Duodenal mucosa (tissue), 2 donors: ENCODE data around the gene DRAM1.

Experiments
- H3K27ac ChIP-seq: one replicate; pipeline ENCODE4 v1.7.0; 2013; ENCODE audit warnings: low read depth, low read length
- H3K27me3 ChIP-seq, 2 donors: one replicate each; pipeline ENCODE4 v1.7.0; 2013; ENCODE audit warnings: low read length in 2 of 2, control low read depth in 1 of 2; ENCODE audit not compliant: insufficient read depth in 2 of 2, control insufficient read depth in 1 of 2
- H3K36me3 ChIP-seq, 2 donors: one replicate each; pipeline ENCODE4 v1.7.0; 2013; ENCODE audit warnings: low read length in 2 of 2, control low read depth in 1 of 2; ENCODE audit not compliant: insufficient read depth in 2 of 2, control insufficient read depth in 1 of 2
- H3K4me1 ChIP-seq, 2 donors: one replicate each; pipeline ENCODE4 v1.7.0; 2013; ENCODE audit warnings: low read length in 2 of 2, control low read depth in 1 of 2; ENCODE audit not compliant: insufficient read depth in 2 of 2, control insufficient read depth in 1 of 2
- H3K4me3 ChIP-seq, 2 donors: one replicate each; pipeline ENCODE4 v1.7.0; 2013; ENCODE audit warnings: low read length in 2 of 2, low read depth in 1 of 2
- H3K9ac ChIP-seq, 2 donors: one replicate each; pipeline ENCODE4 v1.7.0; 2013; ENCODE audit warnings: low read length in 2 of 2, low read depth in 1 of 2
- H3K9me3 ChIP-seq, 2 donors: one replicate each; pipeline ENCODE4 v1.7.0; 2013; ENCODE audit warnings: low read length in 2 of 2, control low read depth in 1 of 2; ENCODE audit not compliant: control insufficient read depth in 1 of 2

The DRAM1 gene

GRCh38 chr12:101876861-101877805 lies at the start of gene DRAM1:
Gene DRAM1 (plus strand): TSS chr12:101877580. CDS start chr12:101877790, 210 bp downstream.
- H3K27me3 ChIP-seq, result no peaks in the 10 kb centered on the region
- H3K9ac ChIP-seq, result peak within 1 kb of the TSS; percentile 90 to 96
- H3K4me3 ChIP-seq, result peak within 1 kb of the TSS; percentile 82 to 90
- H3K4me1 ChIP-seq, result peaks cover 4 to 17% of the 10 kb centered on the region in 2 donors
- no peaks in the 10 kb centered on the region for H3K36me3 ChIP-seq
- peak within 1 kb of the TSS; percentile 94 for H3K27ac ChIP-seq
- H3K9me3 ChIP-seq, result no peaks in the 10 kb centered on the region

- H3K27me3 ChIP-seq, result no peaks in the 10 kb centered on the region
- peaks cover 17 to 20% of the 10 kb centered on the region in 2 donors for H3K4me1 ChIP-seq
- no peaks in the 10 kb centered on the region for H3K36me3 ChIP-seq
- H3K9ac ChIP-seq, result no peak overlapping the region
- peak overlapping the region in 1 of 2 donors; percentile 30 for H3K4me3 ChIP-seq
- H3K27ac ChIP-seq, result no peak overlapping the region
- H3K9me3 ChIP-seq, result no peaks in the 10 kb centered on the region
These were observed 48.8 kb upstream of the DRAM1 start for GRCh38 chr12:101828463-101829196.

- Histone ChIP-seq H3K4me3 (peak overlapping the region; percentile 78 to 96), H3K9ac (peak overlapping the region; percentile 78 to 88), H3K36me3 (no peaks in the 10 kb centered on the region), H3K4me1 (peaks cover 8 to 11% of the 10 kb centered on the region in 2 donors), H3K27me3 (no peaks in the 10 kb centered on the region), H3K9me3 (no peaks in the 10 kb centered on the region), H3K27ac (peak overlapping the region; percentile 65)
These were observed 47.6 kb upstream of the DRAM1 start for GRCh38 chr12:101829639-101830366.

- Histone ChIP-seq H3K9me3 (no peaks in the 10 kb centered on the region), H3K27ac (peak within 1 kb of the TSS; percentile 65), H3K4me1 (peaks cover 5 to 10% of the 10 kb centered on the region in 2 donors), H3K36me3 (no peaks in the 10 kb centered on the region), H3K9ac (peak within 1 kb of the TSS; percentile 78 to 88), H3K4me3 (peak within 1 kb of the TSS; percentile 78 to 96), H3K27me3 (no peaks in the 10 kb centered on the region)
These were observed 46.7 kb upstream of the DRAM1 start, which contains the start of gene GNPTAB for GRCh38 chr12:101830367-101831325. Gene GNPTAB (minus strand): TSS chr12:101830959. CDS start chr12:101830675, 284 bp downstream.

- H3K36me3 ChIP-seq, result no peaks in the 10 kb centered on the region
- no peak overlapping the region for H3K27ac ChIP-seq
- no peak overlapping the region for H3K9ac ChIP-seq
- no peaks in the 10 kb centered on the region for H3K9me3 ChIP-seq
- H3K4me1 ChIP-seq, result peaks cover 5 to 9% of the 10 kb centered on the region in 2 donors
- H3K27me3 ChIP-seq, result no peaks in the 10 kb centered on the region
- H3K4me3 ChIP-seq, result no peak overlapping the region
These were observed 45.4 kb upstream of the DRAM1 start for GRCh38 chr12:101832030-101832429.

- Histone ChIP-seq H3K27me3 (no peaks in the 10 kb centered on the region), H3K4me1 (no peaks in the 10 kb centered on the region), H3K4me3 (no peak overlapping the region), H3K27ac (no peak overlapping the region), H3K9ac (no peak overlapping the region), H3K36me3 (no peaks in the 10 kb centered on the region), H3K9me3 (no peaks in the 10 kb centered on the region)
These were observed 38.6 kb upstream of the DRAM1 start for GRCh38 chr12:101838628-101839323.

- Histone ChIP-seq H3K9ac (no peak overlapping the region), H3K27me3 (no peaks in the 10 kb centered on the region), H3K9me3 (no peaks in the 10 kb centered on the region), H3K4me1 (no peaks in the 10 kb centered on the region), H3K36me3 (no peaks in the 10 kb centered on the region), H3K27ac (no peak overlapping the region), H3K4me3 (no peak overlapping the region)
These were observed 37.8 kb upstream of the DRAM1 start for GRCh38 chr12:101839324-101840283.

- H3K4me3 ChIP-seq, result no peak overlapping the region
- H3K9me3 ChIP-seq, result no peaks in the 10 kb centered on the region
- H3K27ac ChIP-seq, result no peak overlapping the region
- H3K4me1 ChIP-seq, result no peaks in the 10 kb centered on the region
- H3K27me3 ChIP-seq, result no peaks in the 10 kb centered on the region
- H3K36me3 ChIP-seq, result no peaks in the 10 kb centered on the region
- no peak overlapping the region for H3K9ac ChIP-seq
These were observed 36.3 kb upstream of the DRAM1 start for GRCh38 chr12:101841069-101841468.
